ENCODE data around the gene TIMM21. TPM values are rescaled to one million over a fixed set of nuclear protein-coding genes. Genes with fewer than 3 reads are reported as not detected.

The TIMM21 gene
- total RNA-seq = 10 to 100 TPM; 33.0 to 34.3 TPM
- polyA plus RNA-seq (ENCODE audit: insufficient read depth, low read depth, low replicate concordance) = 27.8 TPM
- long read RNA-seq, donor 1, transcript TIMM21-201 (6 exons, 3,095 nt) = major isoform, 13 of 16 reads
- long read RNA-seq, donor 1, partial matches to known transcripts = 0 of 16 reads
- long read RNA-seq, donor 1, other reads (novel, unspliced or antisense) = 0 of 16 reads
- long read RNA-seq, donor 2, transcript TIMM21-201 (6 exons, 3,095 nt) = major isoform, 13 of 17 reads
- long read RNA-seq, donor 2, partial matches to known transcripts = 0 of 17 reads
- long read RNA-seq, donor 2, other reads (novel, unspliced or antisense) = 0 of 17 reads

GRCh38 chr18:74147779-74148542 is at the start of gene TIMM21, which contains the start of gene FBXO15:
TIMM21 (plus strand) TSS chr18:74148523; CDS start chr18:74148809, 286 bp downstream.
FBXO15 (minus strand) TSS chr18:74147834; CDS start chr18:74147785, 49 bp downstream.
- intact Hi-C loops (cut with DNase I; ENCODE audit: low total_unique reads) = no loop called here
- peak; percentile 97 for DNase-seq
- H3K27ac ChIP-seq = peak within 1 kb of the TSS; percentile 88 to 93
- H3K36me3 ChIP-seq (ENCODE audit: low read depth, missing control alignments) = no peaks in the 10 kb centered on the region
- H3K4me1 ChIP-seq = peaks cover 10% of the 10 kb centered on the region
- H3K27me3 ChIP-seq = no peaks in the 10 kb centered on the region
- no peaks in the 10 kb centered on the region for H3K9me3 ChIP-seq
- peak within 1 kb of the TSS; percentile 84 to 90 for H3K4me3 ChIP-seq
- WGBS, 2 donors = 0 to 1% methylated on average over 29 to 53 of the region's 58 CpGs
- TF ChIP-seq CTCF (IDR thresholded peaks at IDR 0.05) = no peak
- peak; percentile 61 for TF ChIP-seq POLR2A (IDR thresholded peaks at IDR 0.05)

- H3K9me3 ChIP-seq = no peaks in the 10 kb centered on the region
- 93 to 100% methylated on average over 2 of the region's 2 CpGs for WGBS, 2 donors
- H3K36me3 ChIP-seq (ENCODE audit: low read depth, missing control alignments) = no peaks in the 10 kb centered on the region
- no peak overlapping the region for H3K27ac ChIP-seq
- intact Hi-C loops (cut with DNase I; ENCODE audit: low total_unique reads) = no loop called here
- no peak for TF ChIP-seq CTCF (IDR thresholded peaks at IDR 0.05)
- TF ChIP-seq POLR2A (IDR thresholded peaks at IDR 0.05) = no peak
- no peaks in the 10 kb centered on the region for H3K4me1 ChIP-seq
- no peaks in the 10 kb centered on the region for H3K27me3 ChIP-seq
- no peak for DNase-seq
- H3K4me3 ChIP-seq = no peak overlapping the region
These were observed 39.9 kb upstream of the TIMM21 start for GRCh38 chr18:74108460-74108859.

- no peaks in the 10 kb centered on the region for H3K4me1 ChIP-seq
- 96 to 98% methylated on average over 1 of the region's 1 CpG for WGBS, 2 donors
- TF ChIP-seq CTCF (IDR thresholded peaks at IDR 0.05) (no peak), POLR2A (IDR thresholded peaks at IDR 0.05) (no peak)
- H3K4me3 ChIP-seq = no peak overlapping the region
- H3K9me3 ChIP-seq = no peaks in the 10 kb centered on the region
- H3K27ac ChIP-seq = no peak overlapping the region
- H3K36me3 ChIP-seq (ENCODE audit: low read depth, missing control alignments) = no peaks in the 10 kb centered on the region
- intact Hi-C loops (cut with DNase I; ENCODE audit: low total_unique reads) = no loop called here
- no peaks in the 10 kb centered on the region for H3K27me3 ChIP-seq
- DNase-seq = no peak
These were observed 38.2 kb upstream of the TIMM21 start for GRCh38 chr18:74110149-74110548.

GRCh38 chr18:74110976-74111375 is 37.3 kb upstream of the TIMM21 start:
- H3K27ac ChIP-seq = no peak overlapping the region
- no peak for DNase-seq
- 80 to 91% methylated on average over 4 of the region's 4 CpGs for WGBS, 2 donors
- TF ChIP-seq POLR2A (IDR thresholded peaks at IDR 0.05) = no peak
- TF ChIP-seq CTCF (IDR thresholded peaks at IDR 0.05) = no peak
- no peaks in the 10 kb centered on the region for H3K36me3 ChIP-seq (ENCODE audit: low read depth, missing control alignments)
- no peaks in the 10 kb centered on the region for H3K9me3 ChIP-seq
- H3K4me1 ChIP-seq = no peaks in the 10 kb centered on the region
- intact Hi-C loops (cut with DNase I; ENCODE audit: low total_unique reads) = no loop called here
- H3K27me3 ChIP-seq = no peaks in the 10 kb centered on the region
- H3K4me3 ChIP-seq = no peak overlapping the region
